ENCODE results near the gene PPP1R9A.
"Not testable (repeated sequence)": the region's sequence is repeated elsewhere in the genome, so short reads cannot be mapped to it uniquely, and the experiment has no call there.

PPP1R9A gene

GRCh38 chr7:95002775-95003174, 95.4 kb downstream of the PPP1R9A start:
- Histone ChIP-seq H3K27me3 (ENCODE audit: control insufficient read depth, insufficient read depth, low read length) (no peaks in the 10 kb centered on the region), H2AFZ (no peak overlapping the region), H3K4me1 (no peaks in the 10 kb centered on the region), H3K9ac (no peak overlapping the region), H3K27ac (no peak overlapping the region), H3K4me2 (ENCODE audit: low read length) (no peak overlapping the region), H3K9me3 (ENCODE audit: control insufficient read depth, low read length) (no peaks in the 10 kb centered on the region), H3K36me3 (ENCODE audit: control insufficient read depth, insufficient read depth, low read length) (no peaks in the 10 kb centered on the region), H3K79me2 (no peaks in the 10 kb centered on the region), H3K4me3 (ENCODE audit: low read depth, low read length) (no peak overlapping the region)
- TF ChIP-seq, protein P1, sequence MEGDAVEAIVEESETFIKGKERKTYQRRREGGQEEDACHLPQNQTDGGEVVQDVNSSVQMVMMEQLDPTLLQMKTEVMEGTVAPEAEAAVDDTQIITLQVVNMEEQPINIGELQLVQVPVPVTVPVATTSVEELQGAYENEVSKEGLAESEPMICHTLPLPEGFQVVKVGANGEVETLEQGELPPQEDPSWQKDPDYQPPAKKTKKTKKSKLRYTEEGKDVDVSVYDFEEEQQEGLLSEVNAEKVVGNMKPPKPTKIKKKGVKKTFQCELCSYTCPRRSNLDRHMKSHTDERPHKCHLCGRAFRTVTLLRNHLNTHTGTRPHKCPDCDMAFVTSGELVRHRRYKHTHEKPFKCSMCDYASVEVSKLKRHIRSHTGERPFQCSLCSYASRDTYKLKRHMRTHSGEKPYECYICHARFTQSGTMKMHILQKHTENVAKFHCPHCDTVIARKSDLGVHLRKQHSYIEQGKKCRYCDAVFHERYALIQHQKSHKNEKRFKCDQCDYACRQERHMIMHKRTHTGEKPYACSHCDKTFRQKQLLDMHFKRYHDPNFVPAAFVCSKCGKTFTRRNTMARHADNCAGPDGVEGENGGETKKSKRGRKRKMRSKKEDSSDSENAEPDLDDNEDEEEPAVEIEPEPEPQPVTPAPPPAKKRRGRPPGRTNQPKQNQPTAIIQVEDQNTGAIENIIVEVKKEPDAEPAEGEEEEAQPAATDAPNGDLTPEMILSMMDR (IDR thresholded peaks at IDR 0.05): no peak

DNA sequence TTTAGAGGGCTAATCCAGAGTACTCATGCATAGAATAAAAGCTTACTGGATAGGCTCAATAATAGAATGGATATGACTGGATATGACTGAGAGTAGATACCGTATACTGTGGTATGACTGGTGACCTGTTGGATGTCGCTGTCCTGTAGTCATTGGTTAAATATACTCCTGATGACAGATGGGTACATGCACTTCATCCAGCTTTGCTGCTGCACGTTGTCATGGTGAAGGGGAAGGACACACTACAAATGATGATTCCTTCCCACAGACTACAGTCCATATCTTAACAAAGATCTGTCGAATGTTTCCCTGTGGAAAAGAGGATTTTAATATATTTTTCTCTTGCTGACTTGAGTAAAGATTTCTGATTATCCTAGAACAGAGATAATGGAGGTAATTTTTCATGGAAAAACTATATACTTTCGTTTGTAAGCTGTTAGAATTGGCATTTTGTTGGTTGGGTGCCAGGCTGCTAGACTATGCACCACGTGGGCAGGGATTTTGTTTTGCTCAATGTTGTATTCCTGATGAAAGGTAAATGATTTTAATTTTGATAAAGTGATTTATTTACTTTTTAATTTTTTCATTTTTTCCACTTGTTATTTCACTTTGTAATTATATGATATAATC, 97.3 kb downstream of the PPP1R9A start:
- Histone ChIP-seq H3K4me1 (no peaks in the 10 kb centered on the region), H3K9me3 (ENCODE audit: control insufficient read depth, low read length) (no peaks in the 10 kb centered on the region), H3K79me2 (no peaks in the 10 kb centered on the region), H3K9ac (no peak overlapping the region), H2AFZ (no peak overlapping the region), H3K36me3 (ENCODE audit: control insufficient read depth, insufficient read depth, low read length) (no peaks in the 10 kb centered on the region), H3K27ac (no peak overlapping the region), H3K27me3 (ENCODE audit: control insufficient read depth, insufficient read depth, low read length) (no peaks in the 10 kb centered on the region), H3K4me3 (ENCODE audit: low read depth, low read length) (no peak overlapping the region), H3K4me2 (ENCODE audit: low read length) (no peak overlapping the region)
- TF ChIP-seq, protein P1 (IDR thresholded peaks at IDR 0.05): no peak

DNA sequence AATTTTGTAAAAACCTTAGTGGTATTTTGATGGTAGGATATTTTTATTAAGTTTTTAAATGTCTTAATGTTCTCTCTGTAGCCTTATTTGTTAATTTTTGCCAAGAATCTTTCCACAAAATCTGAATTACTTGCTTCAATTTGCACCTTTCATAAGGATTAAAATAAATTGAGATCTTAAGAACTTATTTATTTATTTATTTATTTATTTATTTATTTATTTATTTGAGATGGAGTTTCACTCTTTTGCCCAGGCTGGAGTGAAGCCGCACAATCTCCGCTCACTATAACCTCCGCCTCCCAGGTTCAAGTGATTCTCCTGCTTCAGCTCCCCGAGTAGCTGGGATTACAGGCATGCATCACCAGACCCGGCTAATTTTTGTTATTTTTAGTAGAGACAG, 98.6 kb downstream of the PPP1R9A start:
- H2AFZ ChIP-seq: no peak overlapping the region
- no peak overlapping the region for H3K9ac ChIP-seq
- TF ChIP-seq, protein P1 (IDR thresholded peaks at IDR 0.05): no peak

GRCh38 chr7:95008773-95009172, 101.4 kb downstream of the PPP1R9A start:
- not testable (repeated sequence) for H3K79me2 ChIP-seq; H3K4me1 ChIP-seq; H3K36me3 ChIP-seq (ENCODE audit: control insufficient read depth, insufficient read depth, low read length); H3K4me3 ChIP-seq (ENCODE audit: low read depth, low read length); H3K4me2 ChIP-seq (ENCODE audit: low read length); H3K27ac ChIP-seq; H2AFZ ChIP-seq; H3K27me3 ChIP-seq (ENCODE audit: control insufficient read depth, insufficient read depth, low read length); H3K9ac ChIP-seq; H3K9me3 ChIP-seq (ENCODE audit: control insufficient read depth, low read length)

More for the DNA sequence above, 98.6 kb downstream of the PPP1R9A start:
- no peak overlapping the region for H3K27ac ChIP-seq
- no peaks in the 10 kb centered on the region for H3K36me3 ChIP-seq (ENCODE audit: control insufficient read depth, insufficient read depth, low read length)
- no peaks in the 10 kb centered on the region for H3K27me3 ChIP-seq (ENCODE audit: control insufficient read depth, insufficient read depth, low read length)
- no peak overlapping the region for H3K4me3 ChIP-seq (ENCODE audit: low read depth, low read length)
- H3K79me2 ChIP-seq: no peaks in the 10 kb centered on the region
- H3K4me2 ChIP-seq (ENCODE audit: low read length): no peak overlapping the region
- H3K4me1 ChIP-seq: no peaks in the 10 kb centered on the region
- H3K9me3 ChIP-seq (ENCODE audit: control insufficient read depth, low read length): no peaks in the 10 kb centered on the region

DNA sequence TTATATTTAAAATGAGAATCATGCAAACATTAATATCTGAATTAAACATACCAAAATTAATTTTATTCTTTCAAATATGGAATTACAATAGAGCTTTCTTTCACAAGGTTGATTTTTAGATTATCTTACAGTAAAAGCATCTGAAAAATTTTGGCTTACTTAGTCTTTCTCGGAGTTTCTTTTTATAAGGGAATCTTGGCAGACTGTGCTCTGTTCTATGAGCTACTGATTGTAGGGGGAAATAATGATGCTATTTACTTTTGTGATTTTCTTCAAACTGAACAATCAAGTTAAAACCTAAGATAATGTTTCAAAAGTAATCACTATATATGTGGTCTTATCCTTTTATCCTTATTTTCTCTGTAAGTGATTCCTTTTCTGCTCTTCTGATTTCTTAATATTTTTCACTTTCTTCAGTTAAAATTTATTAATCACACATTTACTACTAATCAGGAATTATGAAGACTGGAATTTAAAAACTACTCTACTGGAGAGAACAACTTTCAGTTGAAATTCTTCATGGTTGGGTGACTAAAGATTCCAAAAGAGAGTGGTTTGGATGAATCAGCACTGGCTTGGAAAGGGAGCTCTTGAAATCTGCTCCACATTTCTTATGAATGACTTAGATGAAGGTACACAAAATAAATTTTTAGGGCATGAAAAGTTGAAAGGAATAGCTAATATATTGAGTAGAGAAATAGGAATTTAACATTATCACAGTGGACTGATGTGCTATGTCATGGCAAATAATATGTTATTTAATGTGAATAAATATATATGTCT, 103.9 kb downstream of the PPP1R9A start:
- H3K4me1 ChIP-seq: no peaks in the 10 kb centered on the region
- H3K4me2 ChIP-seq (ENCODE audit: low read length): no peak overlapping the region
- H3K36me3 ChIP-seq (ENCODE audit: control insufficient read depth, insufficient read depth, low read length): no peaks in the 10 kb centered on the region
- no peaks in the 10 kb centered on the region for H3K27me3 ChIP-seq (ENCODE audit: control insufficient read depth, insufficient read depth, low read length)
- no peaks in the 10 kb centered on the region for H3K9me3 ChIP-seq (ENCODE audit: control insufficient read depth, low read length)
- no peak overlapping the region for H2AFZ ChIP-seq
- no peak overlapping the region for H3K9ac ChIP-seq
- no peak overlapping the region for H3K27ac ChIP-seq
- no peaks in the 10 kb centered on the region for H3K79me2 ChIP-seq
- no peak overlapping the region for H3K4me3 ChIP-seq (ENCODE audit: low read depth, low read length)
- TF ChIP-seq, protein P1 (IDR thresholded peaks at IDR 0.05): no peak

All from parathyroid adenoma (tissue), 2 donors.